ENCODE measurements around the gene HOXB5.

DNA sequence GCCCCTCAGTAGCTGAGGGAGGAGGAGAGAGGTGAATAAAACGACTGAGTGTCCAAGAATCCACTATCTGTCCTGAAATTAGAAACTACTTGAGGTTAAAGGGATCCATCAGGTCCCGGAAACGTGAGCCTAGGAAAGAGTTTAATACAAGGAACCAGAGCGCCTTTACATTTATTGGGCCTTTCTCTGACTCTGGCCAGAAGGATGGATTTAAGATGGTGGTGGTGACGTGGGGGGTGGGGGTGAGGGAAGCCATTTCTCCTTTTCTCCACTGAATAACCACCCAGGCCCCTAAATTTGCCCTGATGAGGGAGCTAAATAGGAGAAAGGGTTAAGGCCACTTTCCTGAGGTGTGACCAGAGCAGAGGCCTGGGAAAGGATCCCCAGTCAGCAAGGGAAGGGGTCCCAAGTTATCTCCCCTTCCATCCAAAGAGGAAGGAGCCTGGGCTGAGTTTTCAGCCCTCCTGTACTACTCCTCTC is 33.6 kb upstream of the HOXB5 start:
- TF ChIP-seq, protein P1, sequence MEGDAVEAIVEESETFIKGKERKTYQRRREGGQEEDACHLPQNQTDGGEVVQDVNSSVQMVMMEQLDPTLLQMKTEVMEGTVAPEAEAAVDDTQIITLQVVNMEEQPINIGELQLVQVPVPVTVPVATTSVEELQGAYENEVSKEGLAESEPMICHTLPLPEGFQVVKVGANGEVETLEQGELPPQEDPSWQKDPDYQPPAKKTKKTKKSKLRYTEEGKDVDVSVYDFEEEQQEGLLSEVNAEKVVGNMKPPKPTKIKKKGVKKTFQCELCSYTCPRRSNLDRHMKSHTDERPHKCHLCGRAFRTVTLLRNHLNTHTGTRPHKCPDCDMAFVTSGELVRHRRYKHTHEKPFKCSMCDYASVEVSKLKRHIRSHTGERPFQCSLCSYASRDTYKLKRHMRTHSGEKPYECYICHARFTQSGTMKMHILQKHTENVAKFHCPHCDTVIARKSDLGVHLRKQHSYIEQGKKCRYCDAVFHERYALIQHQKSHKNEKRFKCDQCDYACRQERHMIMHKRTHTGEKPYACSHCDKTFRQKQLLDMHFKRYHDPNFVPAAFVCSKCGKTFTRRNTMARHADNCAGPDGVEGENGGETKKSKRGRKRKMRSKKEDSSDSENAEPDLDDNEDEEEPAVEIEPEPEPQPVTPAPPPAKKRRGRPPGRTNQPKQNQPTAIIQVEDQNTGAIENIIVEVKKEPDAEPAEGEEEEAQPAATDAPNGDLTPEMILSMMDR (conservative IDR thresholded peaks at IDR 0.05 in 1 of 2, IDR thresholded peaks at IDR 0.05 in 1 of 2; ENCODE audit: extremely low read depth in 1 of 2, insufficient read depth in 1 of 2, low read depth in 1 of 2, low read length in 2 of 2), result no peak
- TF ChIP-seq EZH2 (IDR thresholded peaks at IDR 0.05; ENCODE audit: borderline replicate concordance, low read length), result no peak
